K562 (cell line): ENCODE measurements around the gene GLOD4. TPM values are rescaled to one million over a fixed set of nuclear protein-coding genes. Genes with fewer than 3 reads are reported as not detected.

ENCODE experiments used
- CREM ChIP-seq: IDR thresholded peaks from 2 replicates; pipeline ENCODE4 v1.6.1; 2014; ENCODE audit warnings: antibody characterized with exemption, low read depth
- MAZ ChIP-seq, 2 experiments: fragments of 450-650 bp in 1 of 2; sonication (generic) in 1 of 2; formaldehyde crosslinking; IDR thresholded peaks in 1 of 2; conservative IDR thresholded peaks in 1 of 2; 2 replicates each; pipeline versions ENCODE4 v1.4.0 to v1.5.0; 2020; ENCODE audit warnings: mild to moderate bottlenecking in 1 of 2, missing genetic modification reagents in 1 of 2
- MCM2 ChIP-seq: fragments of 450-650 bp; IDR thresholded peaks from 2 replicates; pipeline ENCODE4 v1.6.1; 2017; ENCODE audit warnings: low read depth, mild to moderate bottlenecking
- NFIC ChIP-seq: fragments of 450-650 bp; IDR thresholded peaks from 2 replicates; pipeline ENCODE4 v1.6.1; 2017; ENCODE audit warnings: mild to moderate bottlenecking, inconsistent platforms
- RAD21 ChIP-seq, 2 experiments: fragments of 250-450 bp in 1 of 2; fragments of 450-650 bp in 1 of 2; sonication (Bioruptor Pico) in 1 of 2; formaldehyde crosslinking in 1 of 2; IDR thresholded peaks in 1 of 2; conservative IDR thresholded peaks in 1 of 2; 2 replicates each; pipeline versions ENCODE4 v1.4.0 to v1.8.0; 2020 to 2022; ENCODE audit warnings: mild to moderate bottlenecking in 2 of 2, moderate library complexity in 1 of 2
- RB1 ChIP-seq: fragments of 450-650 bp; IDR thresholded peaks from 2 replicates; pipeline ENCODE4 v1.6.1; 2017; ENCODE audit warnings: low read depth, mild to moderate bottlenecking
- polyA plus RNA-seq, 8 experiments: library from polyadenylated mRNA; depleted of rRNA in 4 of 8; stranded (reverse) in 5 of 8; unstranded in 3 of 8; fragments of >200 nt; fragmentation: Nextera tagmentation in 2 of 8; fragmentation: Illumina TruSeq in 1 of 8; extraction: Ambion mirVana in 2 of 8; extraction: Trizol in 1 of 8; gene quantifications; 2 replicates each; pipeline versions ENCODE4 v1.2.1 to v1.2.3, GENCODE V29; 2011 to 2014; ENCODE audit warnings: inconsistent platforms in 1 of 8, missing spikeins in 1 of 8
- total RNA-seq, 7 experiments: library from RNA; depleted of rRNA in 6 of 7; stranded (reverse); fragments of >200 nt in 6 of 7; fragmentation: Illumina TruSeq in 2 of 7; extraction: Trizol in 2 of 7; gene quantifications; 2 replicates each; pipeline versions ENCODE4 v1.2.1 to v1.2.3, GENCODE V29; 2011 to 2021; ENCODE audit warnings: low replicate concordance in 1 of 7
- TF ChIP-seq, protein P1 (sequence below), 3 experiments: IDR thresholded peaks in 2 of 3; conservative IDR thresholded peaks in 1 of 3; 2 replicates each; pipeline ENCODE4 v1.5.1; 2011 to 2012; ENCODE audit warnings: low read length in 3 of 3, mild to moderate bottlenecking in 3 of 3, control low read depth in 2 of 3, improper control_type of control experiment in 1 of 3, inconsistent platforms in 1 of 3, low read depth in 1 of 3, mixed read lengths in 1 of 3, moderate library complexity in 1 of 3; ENCODE audit not compliant: insufficient read depth in 2 of 3
- TF ChIP-seq, protein P2 (sequence below), 2 experiments: fragments of 450-650 bp in 1 of 2; sonication (generic) in 1 of 2; formaldehyde crosslinking in 1 of 2; IDR thresholded peaks; 2 replicates each; pipeline versions ENCODE4 v1.7.1 to v1.9.0; 2016 to 2022; ENCODE audit warnings: inconsistent platforms in 1 of 2, mild to moderate bottlenecking in 1 of 2, missing genetic modification reagents in 1 of 2

GLOD4 gene
- total and polyA plus RNA-seq, 9 of the 15 experiments (the other 6 are each of a cell fraction or from before 2014, with no cell fraction given) = 52.0 to 109 (median 64.9) TPM

DNA sequence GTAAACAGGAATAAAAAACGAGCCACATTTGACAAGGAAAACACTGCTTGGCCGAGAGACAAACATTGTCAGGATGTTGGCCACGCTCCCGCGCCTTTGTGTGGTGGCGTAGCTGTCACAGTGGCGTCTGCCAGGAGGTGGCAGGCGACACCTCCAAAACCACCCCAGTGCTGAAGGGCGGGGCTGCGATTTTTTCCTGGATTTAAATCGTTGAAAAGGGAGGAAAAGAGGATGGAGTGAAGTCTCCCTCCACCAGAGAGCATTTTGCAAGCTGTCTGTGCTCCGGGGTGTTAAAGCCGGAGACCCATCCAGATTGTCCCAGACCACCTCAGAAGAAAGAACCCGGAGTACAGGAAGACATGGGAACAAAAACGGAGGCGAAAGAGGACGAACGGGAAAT is 12.8 kb upstream of the GLOD4 start (continued):
- TF ChIP-seq, protein P1, sequence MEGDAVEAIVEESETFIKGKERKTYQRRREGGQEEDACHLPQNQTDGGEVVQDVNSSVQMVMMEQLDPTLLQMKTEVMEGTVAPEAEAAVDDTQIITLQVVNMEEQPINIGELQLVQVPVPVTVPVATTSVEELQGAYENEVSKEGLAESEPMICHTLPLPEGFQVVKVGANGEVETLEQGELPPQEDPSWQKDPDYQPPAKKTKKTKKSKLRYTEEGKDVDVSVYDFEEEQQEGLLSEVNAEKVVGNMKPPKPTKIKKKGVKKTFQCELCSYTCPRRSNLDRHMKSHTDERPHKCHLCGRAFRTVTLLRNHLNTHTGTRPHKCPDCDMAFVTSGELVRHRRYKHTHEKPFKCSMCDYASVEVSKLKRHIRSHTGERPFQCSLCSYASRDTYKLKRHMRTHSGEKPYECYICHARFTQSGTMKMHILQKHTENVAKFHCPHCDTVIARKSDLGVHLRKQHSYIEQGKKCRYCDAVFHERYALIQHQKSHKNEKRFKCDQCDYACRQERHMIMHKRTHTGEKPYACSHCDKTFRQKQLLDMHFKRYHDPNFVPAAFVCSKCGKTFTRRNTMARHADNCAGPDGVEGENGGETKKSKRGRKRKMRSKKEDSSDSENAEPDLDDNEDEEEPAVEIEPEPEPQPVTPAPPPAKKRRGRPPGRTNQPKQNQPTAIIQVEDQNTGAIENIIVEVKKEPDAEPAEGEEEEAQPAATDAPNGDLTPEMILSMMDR (IDR thresholded peaks at IDR 0.05 in 2 of 3, conservative IDR thresholded peaks at IDR 0.05 in 1 of 3; ENCODE audit: insufficient read depth in 2 of 3, low read depth in 1 of 3, low read length in 3 of 3) = peak; percentile 76 to 81 (median 77)
- TF ChIP-seq NFIC = 0 out of 2 replicates have a peak, but pooled peaks have one; percentile 19
- peak; percentile 68 to 85 for TF ChIP-seq RAD21 (CRISPR knock-in tag; conservative IDR thresholded peaks at IDR 0.05 in 1 of 2, IDR thresholded peaks at IDR 0.05 in 1 of 2)
- TF ChIP-seq RB1 = 0 out of 2 replicates have a peak, but pooled peaks have one; percentile 50
- TF ChIP-seq, protein P2, sequence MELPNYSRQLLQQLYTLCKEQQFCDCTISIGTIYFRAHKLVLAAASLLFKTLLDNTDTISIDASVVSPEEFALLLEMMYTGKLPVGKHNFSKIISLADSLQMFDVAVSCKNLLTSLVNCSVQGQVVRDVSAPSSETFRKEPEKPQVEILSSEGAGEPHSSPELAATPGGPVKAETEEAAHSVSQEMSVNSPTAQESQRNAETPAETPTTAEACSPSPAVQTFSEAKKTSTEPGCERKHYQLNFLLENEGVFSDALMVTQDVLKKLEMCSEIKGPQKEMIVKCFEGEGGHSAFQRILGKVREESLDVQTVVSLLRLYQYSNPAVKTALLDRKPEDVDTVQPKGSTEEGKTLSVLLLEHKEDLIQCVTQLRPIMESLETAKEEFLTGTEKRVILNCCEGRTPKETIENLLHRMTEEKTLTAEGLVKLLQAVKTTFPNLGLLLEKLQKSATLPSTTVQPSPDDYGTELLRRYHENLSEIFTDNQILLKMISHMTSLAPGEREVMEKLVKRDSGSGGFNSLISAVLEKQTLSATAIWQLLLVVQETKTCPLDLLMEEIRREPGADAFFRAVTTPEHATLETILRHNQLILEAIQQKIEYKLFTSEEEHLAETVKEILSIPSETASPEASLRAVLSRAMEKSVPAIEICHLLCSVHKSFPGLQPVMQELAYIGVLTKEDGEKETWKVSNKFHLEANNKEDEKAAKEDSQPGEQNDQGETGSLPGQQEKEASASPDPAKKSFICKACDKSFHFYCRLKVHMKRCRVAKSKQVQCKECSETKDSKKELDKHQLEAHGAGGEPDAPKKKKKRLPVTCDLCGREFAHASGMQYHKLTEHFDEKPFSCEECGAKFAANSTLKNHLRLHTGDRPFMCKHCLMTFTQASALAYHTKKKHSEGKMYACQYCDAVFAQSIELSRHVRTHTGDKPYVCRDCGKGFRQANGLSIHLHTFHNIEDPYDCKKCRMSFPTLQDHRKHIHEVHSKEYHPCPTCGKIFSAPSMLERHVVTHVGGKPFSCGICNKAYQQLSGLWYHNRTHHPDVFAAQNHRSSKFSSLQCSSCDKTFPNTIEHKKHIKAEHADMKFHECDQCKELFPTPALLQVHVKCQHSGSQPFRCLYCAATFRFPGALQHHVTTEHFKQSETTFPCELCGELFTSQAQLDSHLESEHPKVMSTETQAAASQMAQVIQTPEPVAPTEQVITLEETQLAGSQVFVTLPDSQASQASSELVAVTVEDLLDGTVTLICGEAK (IDR thresholded peaks at IDR 0.05) = no peak
- TF ChIP-seq, protein P2 (CRISPR knock-in tag; IDR thresholded peaks at IDR 0.05) = no peak
- no peak for TF ChIP-seq MCM2
- peak in 1 of 2 experiments; percentile 90; a peak in 2 of 4 replicates for TF ChIP-seq MAZ (CRISPR knock-in tag; conservative IDR thresholded peaks at IDR 0.05 in 1 of 2, IDR thresholded peaks at IDR 0.05 in 1 of 2)
- TF ChIP-seq CREM = peak; percentile 46; the same call in 1 of the 2 replicates
